ENCODE data around the gene NFE2L2.

DNA sequence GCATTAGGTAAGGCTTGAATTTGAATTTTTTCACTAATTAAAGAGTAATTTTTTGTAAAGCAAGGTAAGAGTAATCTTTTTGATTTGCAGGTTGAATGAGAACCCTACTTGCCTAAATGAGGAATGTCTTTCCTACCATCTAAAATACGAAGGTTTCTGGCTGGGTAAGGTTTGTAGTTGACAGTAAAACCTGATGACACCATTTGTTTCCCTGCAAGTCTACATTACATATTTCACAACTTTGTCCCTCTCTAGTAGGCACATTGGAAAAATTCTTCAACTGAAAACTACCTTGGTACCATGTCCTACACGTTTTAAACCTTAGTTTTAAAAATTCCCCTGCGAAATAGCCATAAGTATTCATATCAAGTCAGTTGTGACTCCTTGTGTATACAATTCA is 42.6 kb downstream of the NFE2L2 start:
- TF ChIP-seq, protein P1, sequence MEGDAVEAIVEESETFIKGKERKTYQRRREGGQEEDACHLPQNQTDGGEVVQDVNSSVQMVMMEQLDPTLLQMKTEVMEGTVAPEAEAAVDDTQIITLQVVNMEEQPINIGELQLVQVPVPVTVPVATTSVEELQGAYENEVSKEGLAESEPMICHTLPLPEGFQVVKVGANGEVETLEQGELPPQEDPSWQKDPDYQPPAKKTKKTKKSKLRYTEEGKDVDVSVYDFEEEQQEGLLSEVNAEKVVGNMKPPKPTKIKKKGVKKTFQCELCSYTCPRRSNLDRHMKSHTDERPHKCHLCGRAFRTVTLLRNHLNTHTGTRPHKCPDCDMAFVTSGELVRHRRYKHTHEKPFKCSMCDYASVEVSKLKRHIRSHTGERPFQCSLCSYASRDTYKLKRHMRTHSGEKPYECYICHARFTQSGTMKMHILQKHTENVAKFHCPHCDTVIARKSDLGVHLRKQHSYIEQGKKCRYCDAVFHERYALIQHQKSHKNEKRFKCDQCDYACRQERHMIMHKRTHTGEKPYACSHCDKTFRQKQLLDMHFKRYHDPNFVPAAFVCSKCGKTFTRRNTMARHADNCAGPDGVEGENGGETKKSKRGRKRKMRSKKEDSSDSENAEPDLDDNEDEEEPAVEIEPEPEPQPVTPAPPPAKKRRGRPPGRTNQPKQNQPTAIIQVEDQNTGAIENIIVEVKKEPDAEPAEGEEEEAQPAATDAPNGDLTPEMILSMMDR (IDR thresholded peaks at IDR 0.05): no peak
- TF ChIP-seq POLR2AphosphoS5 (IDR thresholded peaks at IDR 0.05; ENCODE audit: low read depth, low read length): no peak

Data from Panc1 (cell line).